SK-N-SH (cell line): ENCODE data around the gene LMO7. TPM values are rescaled to one million over a fixed set of nuclear protein-coding genes. Genes with fewer than 3 reads are reported as not detected.

Source experiments
- CTCF ChIA-PET: fragments of 300-600, 350-600 bp; formaldehyde crosslinking; extraction: SDS; loops from one replicate; lab custom pipeline; 2021; lab: Yijun Ruan, JAX
- POLR2A ChIA-PET: fragments of 350-600 bp; sonication (Branson Sonifier 250); formaldehyde crosslinking; extraction: SDS; loops from one replicate; lab custom pipeline; 2020; ENCODE audit warnings: antibody characterized with exemption, inconsistent platforms; lab: Yijun Ruan, JAX
- DNase-seq: peaks from one replicate; pipeline ENCODE4 v3.0.0; 2012
- H2AFZ ChIP-seq: fragments of 200-600 bp; sonication (generic); 2 replicates; pipeline ENCODE4 v1.8.1; 2016; ENCODE audit warnings: antibody characterized with exemption, mild to moderate bottlenecking, low read depth
- H3F3A ChIP-seq: fragments of 200-600 bp; sonication (generic); replicated peaks from 2 replicates; pipeline ENCODE3; 2016; ENCODE audit warnings: antibody characterized with exemption, mild to moderate bottlenecking; ENCODE audit not compliant: insufficient read depth
- H3K27ac ChIP-seq, 2 experiments: fragments of 200-500 bp in 1 of 2; fragments of 200-600 bp in 1 of 2; sonication (Bioruptor generic) in 1 of 2; sonication (generic), shearing (Covaris generic) in 1 of 2; 2 replicates each; pipeline versions ENCODE4 v1.5.1 to v1.6.1; 2014 to 2016; ENCODE audit warnings: low read depth in 2 of 2, inconsistent platforms in 1 of 2, low read length in 1 of 2, mild to moderate bottlenecking in 1 of 2, mixed read lengths in 1 of 2
- H3K27me3 ChIP-seq: fragments of 200-600 bp; sonication (generic), shearing (Covaris generic); 2 replicates; pipeline ENCODE4 v1.6.1; 2016; ENCODE audit warnings: mixed run types; ENCODE audit not compliant: insufficient read depth
- H3K36me3 ChIP-seq, 2 experiments: fragments of 200-500 bp in 1 of 2; fragments of 200-600 bp in 1 of 2; sonication (Bioruptor generic) in 1 of 2; sonication (generic) in 1 of 2; replicated peaks in 1 of 2; 2 replicates each; pipeline versions ENCODE3 to v1.5.1; 2014 to 2016; ENCODE audit warnings: low read length in 1 of 2, mild to moderate bottlenecking in 1 of 2; ENCODE audit not compliant: insufficient read depth in 2 of 2, control insufficient read depth in 1 of 2
- H3K4me1 ChIP-seq, 2 experiments: fragments of 200-500 bp in 1 of 2; fragments of 200-600 bp in 1 of 2; sonication (Bioruptor generic) in 1 of 2; sonication (generic), shearing (Covaris generic) in 1 of 2; 2 replicates each; pipeline versions ENCODE4 v1.5.1 to v1.6.1; 2014 to 2016; ENCODE audit warnings: low read depth in 1 of 2, low read length in 1 of 2, mixed run types in 1 of 2; ENCODE audit not compliant: insufficient read depth in 2 of 2, control insufficient read depth in 1 of 2
- H3K4me2 ChIP-seq: fragments of 200-600 bp; sonication (generic), shearing (Covaris generic); 2 replicates; pipeline ENCODE4 v1.6.1; 2017; ENCODE audit warnings: mixed run types
- H3K4me3 ChIP-seq, 2 experiments: fragments of 200-500 bp in 1 of 2; fragments of 200-600 bp in 1 of 2; sonication (Bioruptor generic) in 1 of 2; sonication (generic), shearing (Covaris generic) in 1 of 2; 2 replicates each; pipeline versions ENCODE4 v1.5.1 to v1.8.1; 2014 to 2016; ENCODE audit warnings: low read depth in 2 of 2, inconsistent platforms in 1 of 2, low read length in 1 of 2, mild to moderate bottlenecking in 1 of 2, mixed read lengths in 1 of 2, moderate library complexity in 1 of 2
- H3K79me2 ChIP-seq: fragments of 200-600 bp; sonication (generic); 2 replicates; pipeline ENCODE4 v1.8.1; 2017; ENCODE audit warnings: mild to moderate bottlenecking; ENCODE audit not compliant: insufficient read depth
- H3K9ac ChIP-seq: fragments of 200-600 bp; sonication (generic); 2 replicates; pipeline ENCODE4 v1.6.1; 2017; ENCODE audit warnings: mixed run types
- H3K9me2 ChIP-seq: fragments of 200-600 bp; sonication (generic); 2 replicates; pipeline ENCODE4 v1.6.1; 2017; ENCODE audit warnings: mixed run types
- H3K9me3 ChIP-seq: fragments of 200-600 bp; sonication (generic); 2 replicates; pipeline ENCODE4 v1.6.1; 2017; ENCODE audit warnings: mixed run types, mild to moderate bottlenecking, moderate library complexity
- H4K20me1 ChIP-seq: fragments of 200-600 bp; sonication (generic); 2 replicates; pipeline ENCODE4 v1.6.1; 2017; ENCODE audit warnings: mild to moderate bottlenecking, mixed run types; ENCODE audit not compliant: insufficient read depth
- CTCF ChIP-seq: fragments of 200-600 bp; sonication (generic); IDR thresholded peaks from 2 replicates; pipeline ENCODE4 v1.6.1; 2017; ENCODE audit warnings: antibody characterized with exemption, mild to moderate bottlenecking, moderate library complexity
- ELF1 ChIP-seq: IDR thresholded peaks from 2 replicates; pipeline ENCODE4 v1.4.0; 2012
- FOXM1 ChIP-seq: IDR thresholded peaks from 2 replicates; pipeline ENCODE4 v1.4.0; 2012; ENCODE audit warnings: low read depth, mild to moderate bottlenecking
- JUND ChIP-seq: IDR thresholded peaks from 2 replicates; pipeline ENCODE4 v1.4.0; 2012
- PBX3 ChIP-seq: IDR thresholded peaks from 2 replicates; pipeline ENCODE4; 2012
- POLR2AphosphoS5 ChIP-seq: IDR thresholded peaks from 2 replicates; pipeline ENCODE4 v1.6.1; 2012; ENCODE audit warnings: low read depth, low read length
- RFX5 ChIP-seq: IDR thresholded peaks from 2 replicates; pipeline ENCODE4 v1.6.1; 2012; ENCODE audit warnings: mild to moderate bottlenecking, improper control_type of control experiment, low read length
- RXRA ChIP-seq: IDR thresholded peaks from 2 replicates; pipeline ENCODE4 v1.4.0; 2012; ENCODE audit warnings: low read depth, mild to moderate bottlenecking, borderline replicate concordance
- TCF12 ChIP-seq: IDR thresholded peaks from 2 replicates; pipeline ENCODE4 v1.4.0; 2012
- YY1 ChIP-seq: IDR thresholded peaks from 2 replicates; pipeline ENCODE4 v1.4.0; 2012; ENCODE audit warnings: low read depth, mild to moderate bottlenecking
- WGBS: methylation state at CpG from one replicate; pipeline ENCODE4 v1.1.6; 2017; ENCODE audit warnings: low lambda C conversion rate; 5-methylcytosine and 5-hydroxymethylcytosine counted together
- polyA plus RNA-seq, 3 experiments: library from polyadenylated mRNA; depleted of rRNA; stranded (reverse); fragments of >200 nt; gene quantifications; 2 replicates each; pipeline ENCODE4 v1.2.3, GENCODE V29; 2012

Gene LMO7
- polyA plus RNA-seq, 1 of the 3 experiments (the other 2 are of a cell fraction): 83.6 TPM

GRCh38 chr13:75643182-75643581 lies 7.1 kb downstream of the LMO7 start:
- H3K27me3 ChIP-seq: no peaks in the 10 kb centered on the region
- DNase-seq: no peak
- H3K4me1 ChIP-seq: peaks cover 0 to 30% of the 10 kb centered on the region in 2 experiments; a peak in 2 of 4 replicates
- H3K4me2 ChIP-seq: peak overlapping the region; percentile 16
- H3K27ac ChIP-seq: peak overlapping the region; percentile 16 to 82
- WGBS: 95% methylated on average over 1 of the region's 1 CpG
- H3K9me2 ChIP-seq: no peaks in the 10 kb centered on the region
- peaks cover 37% of the 10 kb centered on the region for H3F3A ChIP-seq
- no peaks in the 10 kb centered on the region for H3K9me3 ChIP-seq
- peak overlapping the region in 1 of 2 experiments; percentile 18; a peak in 1 of 4 replicates for H3K4me3 ChIP-seq
- peaks cover 19 to 70% of the 10 kb centered on the region in 2 experiments for H3K36me3 ChIP-seq
- H4K20me1 ChIP-seq: peaks cover 96% of the 10 kb centered on the region
- peaks cover 100% of the 10 kb centered on the region for H3K79me2 ChIP-seq
- POLR2A ChIA-PET: no interaction called here
- TF ChIP-seq RFX5 (no peak), RXRA (no peak), YY1 (no peak), CTCF (no peak), JUND (no peak)
- TF ChIP-seq, all 33 proteins: peak for 0
- Histone ChIP-seq H2AFZ (no peak overlapping the region), H3K9ac (no peak overlapping the region)
- CTCF ChIA-PET: interaction anchor here (1.0 kb wide), 1 partner anchor 32 kb away, joined by 3 read pairs; no protein-coding TSS in a partner anchor

GRCh38 chr13:75643693-75644092 lies 7.6 kb downstream of the LMO7 start:
- POLR2A ChIA-PET: no interaction called here

More at GRCh38 chr13:75643693-75644092, 7.6 kb downstream of the LMO7 start:
- Histone ChIP-seq H3K27me3 (no peaks in the 10 kb centered on the region), H3K4me2 (peak overlapping the region; percentile 16), H4K20me1 (peaks cover 96% of the 10 kb centered on the region), H3K9me2 (no peaks in the 10 kb centered on the region), H3K9me3 (no peaks in the 10 kb centered on the region), H3K9ac (no peak overlapping the region), H3K27ac (peak overlapping the region; percentile 16 to 82; a peak in 2 of 4 replicates), H3K79me2 (peaks cover 100% of the 10 kb centered on the region), H3K4me3 (peak overlapping the region in 1 of 2 experiments; percentile 18; a peak in 1 of 4 replicates)
- CTCF ChIA-PET: interaction anchor here (0.6 to 1.0 kb wide), 2 partner anchors 29 to 31 kb away, joined by 3 read pairs; no protein-coding TSS in a partner anchor
- no peak for DNase-seq
- peak; percentile 9; the same call in 1 of the 2 replicates for TF ChIP-seq PBX3
- TF ChIP-seq JUND: 0 out of 2 replicates have a peak, but pooled peaks have one; percentile 3
- TF ChIP-seq POLR2AphosphoS5: peak; percentile 26; the same call in 1 of the 2 replicates
- TF ChIP-seq TCF12: peak; percentile 64
- TF ChIP-seq ELF1: no peak
- no peak for TF ChIP-seq FOXM1
- TF ChIP-seq, all 33 proteins: peak for 4
- Histone ChIP-seq H3K36me3 (peaks cover 23 to 70% of the 10 kb centered on the region in 2 experiments), H2AFZ (no peak overlapping the region), H3F3A (peaks cover 34% of the 10 kb centered on the region), H3K4me1 (peaks cover 0 to 30% of the 10 kb centered on the region in 2 experiments; a peak in 2 of 4 replicates)
